Stimulated activated CD8-positive, alpha-beta memory T cell treated with anti-CD3 and anti-CD28 coated beads, Interleukin-12 subunit alpha, Interleukin-12 subunit beta, amount 100 ng/mL, for 24 hours (primary cell): ENCODE results near the gene PTGER3.

Source experiments
- DNase-seq: peaks from one replicate; pipeline ENCODE4 v3.0.0-alpha.2; 2020; ENCODE audit errors: extremely low read depth

The PTGER3 gene

GRCh38 chr1:71049951-71050598, 2.5 kb upstream of the PTGER3 start:
- DNase-seq = no peak

GRCh38 chr1:71046891-71047634, 553 bp downstream of the PTGER3 start:
- DNase-seq = no peak

GRCh38 chr1:71045463-71046028, 2.1 kb downstream of the PTGER3 start:
- DNase-seq = no peak

- no peak for DNase-seq
Measured at GRCh38 chr1:71044833-71045232, 2.8 kb downstream of the PTGER3 start.

GRCh38 chr1:71043065-71043464, 4.6 kb downstream of the PTGER3 start:
- DNase-seq = no peak

- no peak for DNase-seq
Measured at GRCh38 chr1:71041806-71042205, 5.8 kb downstream of the PTGER3 start.

DNA sequence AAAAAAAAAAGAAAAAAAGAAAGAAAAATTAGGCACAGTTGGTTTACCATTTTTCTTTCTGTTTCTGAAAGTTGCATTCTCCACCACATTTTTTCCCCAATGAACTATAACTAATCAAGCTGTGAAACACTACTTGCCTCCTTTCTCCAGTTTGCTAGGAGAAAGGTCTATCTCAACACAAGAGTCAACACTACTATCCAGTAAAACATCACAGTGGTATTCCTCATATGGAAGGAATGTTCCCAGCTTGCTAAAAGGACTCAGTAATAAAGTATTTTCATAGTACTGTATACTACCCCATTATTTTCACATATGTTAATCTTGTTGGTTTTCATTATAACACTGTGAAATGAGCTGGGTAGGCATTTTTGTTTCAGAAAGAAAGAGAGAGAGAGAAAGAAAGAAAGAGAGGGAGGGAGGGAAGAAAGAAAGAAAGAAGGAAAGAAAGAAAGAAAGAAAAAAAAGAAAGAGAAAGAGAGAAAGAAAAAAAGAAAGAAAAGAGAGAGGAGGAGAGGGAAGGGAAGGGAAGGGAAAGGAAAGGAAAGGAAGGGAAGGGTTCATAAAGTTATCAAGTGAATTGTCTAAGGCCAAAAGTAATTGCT, 7.9 kb downstream of the PTGER3 start:
- DNase-seq = no peak

GRCh38 chr1:71038942-71039341, 8.7 kb downstream of the PTGER3 start:
- no peak for DNase-seq

DNA sequence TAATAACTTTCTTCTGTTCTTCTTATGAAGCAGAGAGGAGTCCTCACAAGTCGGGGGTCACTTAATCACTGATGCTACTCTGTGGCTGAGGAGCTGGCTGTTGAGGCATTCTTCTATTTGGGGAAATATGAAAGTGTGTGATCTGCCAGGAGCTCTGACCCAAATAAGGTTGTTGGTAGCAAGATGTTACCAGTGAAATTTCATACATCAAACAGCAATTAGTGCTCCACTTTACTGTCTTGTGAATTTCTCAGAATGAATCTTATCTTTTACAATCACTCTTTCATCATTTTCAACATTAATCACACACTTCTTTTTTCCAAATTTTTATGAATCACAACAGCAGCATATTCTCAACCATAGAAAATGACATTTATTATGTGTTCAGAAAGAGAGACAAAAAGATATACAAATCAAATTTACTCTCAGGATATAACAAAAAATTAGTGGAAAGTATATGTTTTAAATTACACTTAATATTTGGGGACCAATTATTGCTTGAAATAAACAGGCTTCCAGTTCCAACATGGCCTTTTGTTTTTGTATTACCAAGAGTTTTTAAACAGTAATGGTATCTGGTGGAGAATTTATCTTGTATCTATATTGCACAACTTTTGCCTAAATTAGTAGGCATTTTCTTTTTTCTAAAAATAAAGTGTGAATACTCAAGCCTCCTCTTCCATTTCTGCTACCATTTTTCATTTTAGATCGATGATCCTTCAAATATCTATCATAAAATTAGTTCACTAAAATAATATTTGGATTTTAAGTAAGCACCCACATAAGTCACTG, 9.6 kb downstream of the PTGER3 start:
- DNase-seq = no peak

DNA sequence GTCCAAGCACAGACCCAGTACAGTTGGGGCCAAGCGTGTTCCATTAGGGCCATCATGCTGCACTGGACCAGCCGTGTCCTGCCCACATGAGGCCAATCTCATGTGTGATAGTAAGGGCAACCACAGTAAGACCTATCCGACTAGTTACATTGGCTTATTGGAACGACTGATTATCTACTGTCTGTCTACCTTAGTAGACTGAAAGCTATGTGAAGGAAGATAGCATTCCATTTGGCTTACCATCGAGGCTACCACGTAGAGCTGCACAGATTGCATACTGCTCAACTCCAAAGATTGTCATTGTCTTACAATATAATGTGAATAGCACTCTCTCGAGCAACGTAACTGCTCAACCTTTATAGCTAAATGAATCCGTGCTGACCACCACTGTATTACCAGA, 10.6 kb downstream of the PTGER3 start:
- no peak for DNase-seq

GRCh38 chr1:71033136-71033535, 14.5 kb downstream of the PTGER3 start:
- DNase-seq = no peak

DNA sequence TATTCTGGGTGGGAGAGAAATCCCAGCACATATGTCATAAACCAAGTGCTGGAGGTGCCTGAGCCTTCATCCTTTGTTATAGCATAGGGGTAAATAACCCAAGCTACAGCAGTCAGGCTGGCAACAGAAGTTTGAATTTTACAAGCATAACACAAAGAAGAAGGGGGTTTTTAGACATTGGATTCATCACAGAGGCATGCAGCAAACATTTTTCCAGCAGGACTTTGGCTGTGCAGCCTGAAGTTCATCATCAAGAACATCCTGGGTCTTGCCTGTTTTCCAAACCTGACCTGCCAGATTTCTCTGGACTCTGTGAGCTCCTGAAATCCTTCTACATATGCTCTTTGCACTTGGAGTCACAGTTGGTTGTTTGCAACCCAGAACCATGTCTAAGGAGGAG, 16.2 kb downstream of the PTGER3 start:
- DNase-seq = no peak

- no peak for DNase-seq
Measured at GRCh38 chr1:71030026-71030425, 17.6 kb downstream of the PTGER3 start.

- no peak for DNase-seq
Measured at GRCh38 chr1:71028981-71029380, 18.6 kb downstream of the PTGER3 start.

- no peak for DNase-seq
Measured at GRCh38 chr1:71027991-71028390, 19.6 kb downstream of the PTGER3 start.

DNA sequence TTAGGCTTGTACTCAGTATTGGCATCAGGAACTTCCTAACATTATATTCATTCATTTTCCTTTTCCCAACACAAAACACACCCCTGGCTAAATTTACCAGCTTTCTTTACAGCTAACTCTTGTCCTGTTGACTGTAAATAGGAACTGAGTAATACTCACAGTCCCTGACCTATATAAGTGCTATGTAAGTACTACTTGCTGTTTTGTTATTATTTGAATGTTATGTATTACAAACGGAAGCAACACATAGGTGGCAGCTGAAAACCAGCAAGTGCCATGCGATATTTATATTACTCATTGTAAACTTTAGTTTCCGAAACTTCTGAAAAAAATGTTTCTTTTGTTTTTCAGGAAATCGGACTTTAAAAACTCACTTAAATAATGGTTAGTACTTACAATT, 21.5 kb downstream of the PTGER3 start:
- no peak for DNase-seq

DNA sequence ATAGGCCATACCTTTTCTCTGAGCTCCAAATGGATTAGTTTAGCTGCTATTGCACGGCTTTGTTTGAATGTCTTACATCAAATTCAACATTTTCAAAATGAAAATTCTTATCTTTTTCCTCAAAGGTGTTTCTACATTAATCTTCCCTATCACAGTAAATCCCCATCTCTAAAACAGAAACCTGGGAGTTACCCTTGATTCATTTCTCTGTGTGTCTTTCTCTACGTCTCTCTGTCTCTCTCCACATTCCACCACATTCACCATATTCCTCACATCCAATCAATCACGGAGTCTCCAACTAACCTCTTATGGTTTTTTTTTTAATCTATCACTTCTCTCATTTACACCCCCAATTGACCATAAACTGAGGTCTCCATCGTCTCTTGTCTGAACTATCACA, 24.1 kb downstream of the PTGER3 start:
- no peak for DNase-seq

- DNase-seq = no peak
Measured at GRCh38 chr1:71019233-71019969, 28.2 kb downstream of the PTGER3 start.

GRCh38 chr1:71018791-71019190, 28.8 kb downstream of the PTGER3 start:
- DNase-seq = no peak

GRCh38 chr1:71015745-71016144, 31.9 kb downstream of the PTGER3 start:
- DNase-seq = no peak

- DNase-seq = no peak
Measured at GRCh38 chr1:71014178-71014579, 33.4 kb downstream of the PTGER3 start.
